A549 (cell line): ENCODE results near the gene SDF2L1.
"Not testable (repeated sequence)": the region's sequence is repeated elsewhere in the genome, so short reads cannot be mapped to it uniquely, and the experiment has no call there.

Experiments
- EHMT2 ChIP-seq: fragments of 200-600 bp; sonication (generic); IDR thresholded peaks from 2 replicates; pipeline ENCODE4 v1.6.1; 2016; ENCODE audit warnings: antibody characterized with exemption, low read depth, mild to moderate bottlenecking, moderate library complexity
- HOXA7 ChIP-seq: fragments of 250-450 bp; sonication (Bioruptor Pico); IDR thresholded peaks from 2 replicates; pipeline ENCODE4 v1.5.0; 2020; ENCODE audit warnings: mild to moderate bottlenecking, moderate library complexity
- TF ChIP-seq, protein P1 (sequence below): fragments of >200 bp; sonication (Bioruptor Twin); formaldehyde crosslinking; IDR thresholded peaks from 3 replicates; pipeline ENCODE4 v1.5.1; 2016
- TF ChIP-seq, protein P2 (sequence below): fragments of >200 bp; sonication (Bioruptor Twin); formaldehyde crosslinking; IDR thresholded peaks from 2 replicates; pipeline ENCODE4 v1.6.1; 2016

DNA sequence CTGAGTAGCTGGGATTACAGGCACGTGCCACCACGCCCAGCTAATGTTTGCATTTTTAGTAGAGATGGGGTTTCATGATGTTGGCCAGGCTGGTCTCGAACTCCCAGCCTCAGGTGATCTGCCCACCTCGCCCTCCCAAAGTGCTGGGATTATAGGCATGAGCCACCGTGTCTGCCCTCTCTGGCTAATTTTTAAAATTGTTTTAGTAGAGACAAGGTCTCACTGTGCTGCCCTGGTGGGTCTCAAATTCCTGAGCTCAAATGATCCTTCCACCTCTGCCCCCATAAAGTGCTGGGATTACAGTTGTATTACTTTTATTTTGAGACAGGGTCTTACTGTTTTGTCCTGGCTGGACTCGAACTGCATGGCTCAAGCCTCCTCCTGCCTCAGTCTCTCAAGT lies 3.4 kb downstream of the SDF2L1 start:
- not testable (repeated sequence) for TF ChIP-seq HOXA7 (CRISPR knock-in tag); EHMT2
- TF ChIP-seq, protein P1, sequence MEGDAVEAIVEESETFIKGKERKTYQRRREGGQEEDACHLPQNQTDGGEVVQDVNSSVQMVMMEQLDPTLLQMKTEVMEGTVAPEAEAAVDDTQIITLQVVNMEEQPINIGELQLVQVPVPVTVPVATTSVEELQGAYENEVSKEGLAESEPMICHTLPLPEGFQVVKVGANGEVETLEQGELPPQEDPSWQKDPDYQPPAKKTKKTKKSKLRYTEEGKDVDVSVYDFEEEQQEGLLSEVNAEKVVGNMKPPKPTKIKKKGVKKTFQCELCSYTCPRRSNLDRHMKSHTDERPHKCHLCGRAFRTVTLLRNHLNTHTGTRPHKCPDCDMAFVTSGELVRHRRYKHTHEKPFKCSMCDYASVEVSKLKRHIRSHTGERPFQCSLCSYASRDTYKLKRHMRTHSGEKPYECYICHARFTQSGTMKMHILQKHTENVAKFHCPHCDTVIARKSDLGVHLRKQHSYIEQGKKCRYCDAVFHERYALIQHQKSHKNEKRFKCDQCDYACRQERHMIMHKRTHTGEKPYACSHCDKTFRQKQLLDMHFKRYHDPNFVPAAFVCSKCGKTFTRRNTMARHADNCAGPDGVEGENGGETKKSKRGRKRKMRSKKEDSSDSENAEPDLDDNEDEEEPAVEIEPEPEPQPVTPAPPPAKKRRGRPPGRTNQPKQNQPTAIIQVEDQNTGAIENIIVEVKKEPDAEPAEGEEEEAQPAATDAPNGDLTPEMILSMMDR = not testable (repeated sequence)
- TF ChIP-seq, protein P2, sequence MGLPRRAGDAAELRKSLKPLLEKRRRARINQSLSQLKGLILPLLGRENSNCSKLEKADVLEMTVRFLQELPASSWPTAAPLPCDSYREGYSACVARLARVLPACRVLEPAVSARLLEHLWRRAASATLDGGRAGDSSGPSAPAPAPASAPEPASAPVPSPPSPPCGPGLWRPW = not testable (repeated sequence)
